Suprapubic skin (tissue), 4 donors: ENCODE measurements around the gene ZFHX2.

Experiments used
- EP300 ChIP-seq: sonication (generic); formaldehyde crosslinking; IDR thresholded peaks from one replicate; pipeline ENCODE4 v1.6.1; 2017; ENCODE audit warnings: antibody characterized with exemption
- POLR2A ChIP-seq, 2 donors: fragments of 450-650 bp; IDR thresholded peaks; one replicate each; pipeline ENCODE4 v1.6.1; 2017; ENCODE audit warnings: antibody characterized with exemption in 2 of 2, mild to moderate bottlenecking in 2 of 2, moderate library complexity in 2 of 2
- POLR2AphosphoS5 ChIP-seq, 3 donors: sonication (generic); formaldehyde crosslinking; IDR thresholded peaks; one replicate each; pipeline ENCODE4 v1.6.1; 2017; ENCODE audit warnings: antibody characterized with exemption in 3 of 3
- TF ChIP-seq, protein P1 (sequence below), 2 donors: fragments of 200-600 bp in 1 of 2; fragments of 450-650 bp in 1 of 2; sonication (generic) in 1 of 2; IDR thresholded peaks; one replicate each; pipeline ENCODE4 v1.5.1; 2016 to 2019; ENCODE audit warnings: antibody characterized with exemption in 2 of 2, mild to moderate bottlenecking in 1 of 2, moderate library complexity in 1 of 2

DNA sequence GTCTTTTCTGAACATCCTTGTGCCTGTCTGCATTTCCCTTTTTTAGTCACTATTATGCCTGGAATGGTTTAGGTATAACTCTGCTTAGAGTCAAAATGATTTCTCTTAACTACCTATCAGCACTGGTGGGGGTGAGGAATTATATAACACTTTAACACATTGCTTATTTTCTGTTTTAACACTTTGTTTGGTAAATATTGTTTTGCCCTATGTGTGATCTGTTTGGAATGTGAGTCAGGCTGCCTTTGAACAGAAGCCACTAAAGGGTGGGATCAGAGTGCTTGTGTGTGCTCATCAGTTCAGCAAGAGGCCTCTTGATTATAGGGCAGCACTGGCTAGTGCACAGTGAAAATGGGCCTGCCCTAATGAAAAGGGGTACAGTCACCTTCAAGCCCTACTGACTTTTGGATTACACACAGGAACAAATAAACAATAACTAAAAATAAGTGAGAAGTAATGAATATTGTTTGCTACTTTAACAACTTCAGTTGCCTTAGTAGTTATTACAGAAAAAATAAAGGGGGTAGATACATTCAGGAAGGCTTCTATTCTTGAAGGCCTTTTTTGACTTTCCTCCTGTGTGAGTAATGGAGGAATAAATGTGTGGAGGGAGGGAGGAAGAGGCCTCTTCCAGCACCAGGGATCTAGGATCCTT is 58.8 kb downstream of the ZFHX2 start:
- TF ChIP-seq, protein P1, sequence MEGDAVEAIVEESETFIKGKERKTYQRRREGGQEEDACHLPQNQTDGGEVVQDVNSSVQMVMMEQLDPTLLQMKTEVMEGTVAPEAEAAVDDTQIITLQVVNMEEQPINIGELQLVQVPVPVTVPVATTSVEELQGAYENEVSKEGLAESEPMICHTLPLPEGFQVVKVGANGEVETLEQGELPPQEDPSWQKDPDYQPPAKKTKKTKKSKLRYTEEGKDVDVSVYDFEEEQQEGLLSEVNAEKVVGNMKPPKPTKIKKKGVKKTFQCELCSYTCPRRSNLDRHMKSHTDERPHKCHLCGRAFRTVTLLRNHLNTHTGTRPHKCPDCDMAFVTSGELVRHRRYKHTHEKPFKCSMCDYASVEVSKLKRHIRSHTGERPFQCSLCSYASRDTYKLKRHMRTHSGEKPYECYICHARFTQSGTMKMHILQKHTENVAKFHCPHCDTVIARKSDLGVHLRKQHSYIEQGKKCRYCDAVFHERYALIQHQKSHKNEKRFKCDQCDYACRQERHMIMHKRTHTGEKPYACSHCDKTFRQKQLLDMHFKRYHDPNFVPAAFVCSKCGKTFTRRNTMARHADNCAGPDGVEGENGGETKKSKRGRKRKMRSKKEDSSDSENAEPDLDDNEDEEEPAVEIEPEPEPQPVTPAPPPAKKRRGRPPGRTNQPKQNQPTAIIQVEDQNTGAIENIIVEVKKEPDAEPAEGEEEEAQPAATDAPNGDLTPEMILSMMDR (IDR thresholded peaks at IDR 0.05), result no peak
- TF ChIP-seq POLR2AphosphoS5 (IDR thresholded peaks at IDR 0.05), result no peak
- TF ChIP-seq POLR2A (IDR thresholded peaks at IDR 0.05), result no peak
- TF ChIP-seq EP300, result no peak
